ENCODE measurements around the gene BDKRB2. TPM values are rescaled to one million over a fixed set of nuclear protein-coding genes. Genes with fewer than 3 reads are reported as not detected.
A peak's percentile ranks its signal among the peaks of the same experiment; 100 is the strongest.

BDKRB2 gene
- total RNA-seq, 1 experiment from 2014 or later = 0.49 TPM

GRCh38 chr14:96281486-96281885, 76.8 kb downstream of the BDKRB2 start:
- TF ChIP-seq TCF7L2 (IDR thresholded peaks at IDR 0.05; ENCODE audit: borderline replicate concordance, extremely low read depth, insufficient read depth, insufficient read length) (no peak), RAD21 (IDR thresholded peaks at IDR 0.05; ENCODE audit: low read depth) (peak; percentile 23; the same call in 1 of the 2 replicates)
- Histone ChIP-seq H3K4me1 (ENCODE audit: control insufficient read depth in 1 of 2, insufficient read depth in 2 of 2, low read length in 2 of 2) (no peaks in the 10 kb centered on the region), H3K9me2 (ENCODE audit: insufficient read depth) (no peaks in the 10 kb centered on the region), H3K9ac (ENCODE audit: low read length) (no peak overlapping the region), H3K36me3 (ENCODE audit: control insufficient read depth in 1 of 2, insufficient read depth in 2 of 2, low read length in 2 of 2) (no peaks in the 10 kb centered on the region), H3K27ac (ENCODE audit: low read depth, low read length) (no peak overlapping the region), H2AFZ (ENCODE audit: low read depth, low read length, poor library complexity, severe bottlenecking) (no peak overlapping the region), H3K79me2 (ENCODE audit: insufficient read depth, low read length) (no peaks in the 10 kb centered on the region), H3K9me3 (ENCODE audit: control insufficient read depth in 1 of 2, insufficient read depth in 1 of 2, low read depth in 1 of 2, low read length in 2 of 2) (peaks cover 8 to 13% of the 10 kb centered on the region in 2 experiments; a peak in 2 of 4 replicates), H3K4me2 (ENCODE audit: low read length) (no peak overlapping the region), H4K20me1 (ENCODE audit: insufficient read depth) (no peaks in the 10 kb centered on the region), H3K27me3 (ENCODE audit: insufficient read depth, low read length) (no peaks in the 10 kb centered on the region), H3K4me3 (replicated peaks in 1 of 2; ENCODE audit: low read depth in 1 of 2, low read length in 2 of 2) (no peak overlapping the region)
- RAD21 ChIA-PET (ENCODE audit: low non-redundant PET in 1 of 2, low total read pairs in 2 of 2, uncharacterized antibody in 2 of 2, unreplicated experiment in 2 of 2) = no interaction called here
- ATAC-seq (no peak), DNase-seq (ENCODE audit: low read depth, low spot score) (no peak)
- POLR2A ChIA-PET = no interaction called here
- CTCF ChIA-PET = no interaction called here
- intact Hi-C loops (cut with micrococcal nuclease) = no loop called here
- BruUV-seq (replicated peaks) = no TSS peak

- no peak for ATAC-seq
- H3K27ac ChIP-seq (ENCODE audit: low read depth, low read length) = no peak overlapping the region
- no peak overlapping the region for H3K9ac ChIP-seq (ENCODE audit: low read length)
- H2AFZ ChIP-seq (ENCODE audit: low read depth, low read length, poor library complexity, severe bottlenecking) = no peak overlapping the region
- H3K4me1 ChIP-seq (ENCODE audit: control insufficient read depth in 1 of 2, insufficient read depth in 2 of 2, low read length in 2 of 2) = no peaks in the 10 kb centered on the region
- ChIA-PET POLR2A (no interaction called here), CTCF (no interaction called here), RAD21 (ENCODE audit: low non-redundant PET in 1 of 2, low total read pairs in 2 of 2, uncharacterized antibody in 2 of 2, unreplicated experiment in 2 of 2) (no interaction called here)
- no peaks in the 10 kb centered on the region for H3K27me3 ChIP-seq (ENCODE audit: insufficient read depth, low read length)
- H3K9me2 ChIP-seq (ENCODE audit: insufficient read depth) = no peaks in the 10 kb centered on the region
- intact Hi-C loops (cut with micrococcal nuclease) = no loop called here
- no peaks in the 10 kb centered on the region for H3K36me3 ChIP-seq (ENCODE audit: control insufficient read depth in 1 of 2, insufficient read depth in 2 of 2, low read length in 2 of 2)
- no peaks in the 10 kb centered on the region for H4K20me1 ChIP-seq (ENCODE audit: insufficient read depth)
- no peaks in the 10 kb centered on the region for H3K79me2 ChIP-seq (ENCODE audit: insufficient read depth, low read length)
- H3K4me2 ChIP-seq (ENCODE audit: low read length) = no peak overlapping the region
- no peaks in the 10 kb centered on the region for H3K9me3 ChIP-seq (ENCODE audit: control insufficient read depth in 1 of 2, insufficient read depth in 1 of 2, low read depth in 1 of 2, low read length in 2 of 2)
- no peak for DNase-seq (ENCODE audit: low read depth, low spot score)
- H3K4me3 ChIP-seq (replicated peaks in 1 of 2; ENCODE audit: low read depth in 1 of 2, low read length in 2 of 2) = no peak overlapping the region
- no TSS peak for BruUV-seq (replicated peaks)
- TF ChIP-seq TCF7L2 (IDR thresholded peaks at IDR 0.05; ENCODE audit: borderline replicate concordance, extremely low read depth, insufficient read depth, insufficient read length) (no peak), POLR2AphosphoS5 (IDR thresholded peaks at IDR 0.05; ENCODE audit: low read depth, low read length) (no peak), POLR2A (IDR thresholded peaks at IDR 0.05; ENCODE audit: borderline replicate concordance, extremely low read depth, insufficient read depth, insufficient read length) (no peak), REST (IDR thresholded peaks at IDR 0.05; ENCODE audit: low read depth) (no peak), ZNF274 (IDR thresholded peaks at IDR 0.05; ENCODE audit: low read depth, low read length) (no peak), ATF3 (IDR thresholded peaks at IDR 0.05) (no peak), EZH2phosphoT487 (IDR thresholded peaks at IDR 0.05; ENCODE audit: borderline replicate concordance) (no peak), EGR1 (IDR thresholded peaks at IDR 0.05; ENCODE audit: low read depth) (no peak), ZBTB33 (IDR thresholded peaks at IDR 0.05; ENCODE audit: extremely low read depth, insufficient replicate concordance, low read length) (no peak), ELF1 (IDR thresholded peaks at IDR 0.05; ENCODE audit: borderline replicate concordance, low read depth) (no peak)
Measured at GRCh38 chr14:96284008-96284407, 79.4 kb downstream of the BDKRB2 start.

Data from HCT116 (cell line).